GM23338 (cell line): ENCODE measurements around the gene VPREB3. TPM values are rescaled to one million over a fixed set of nuclear protein-coding genes. Genes with fewer than 3 reads are reported as not detected.

Experiments used
- ATAC-seq: fragments of 200-7000 bp; cut with Tn5 transposase; 3 replicates; pipeline ENCODE4 v1.9.1; 2020
- DNase-seq: peaks from one replicate; pipeline ENCODE4 v3.0.0-alpha.2; 2015; ENCODE audit warnings: low spot score
- H2AFZ ChIP-seq: fragments of 200-600 bp; sonication (generic); 2 replicates; pipeline ENCODE4 v1.8.0; 2016; ENCODE audit warnings: antibody characterized with exemption, mild to moderate bottlenecking, moderate library complexity
- H3F3A ChIP-seq: fragments of 200-600 bp; sonication (generic); replicated peaks from 2 replicates; pipeline ENCODE4 v1.8.0; 2017; ENCODE audit warnings: antibody characterized with exemption, mixed run types, low read depth
- H3K27ac ChIP-seq: fragments of 200-600 bp; sonication (generic); 2 replicates; pipeline ENCODE4 v1.6.1; 2016; ENCODE audit warnings: low read depth
- H3K27me3 ChIP-seq: fragments of 200-600 bp; sonication (generic); 2 replicates; pipeline ENCODE4 v1.8.0; 2016; ENCODE audit warnings: mild to moderate bottlenecking, mixed run types, moderate library complexity; ENCODE audit not compliant: insufficient read depth
- H3K36me3 ChIP-seq: fragments of 200-600 bp; sonication (generic); 2 replicates; pipeline ENCODE4 v1.8.0; 2016; ENCODE audit warnings: mild to moderate bottlenecking; ENCODE audit not compliant: insufficient read depth
- H3K4me1 ChIP-seq: fragments of 200-600 bp; sonication (generic); 2 replicates; pipeline ENCODE4 v1.8.0; 2016; ENCODE audit warnings: mild to moderate bottlenecking, moderate library complexity; ENCODE audit not compliant: insufficient read depth
- H3K4me2 ChIP-seq: fragments of 200-600 bp; sonication (generic); 2 replicates; pipeline ENCODE4 v1.7.1; 2017; ENCODE audit warnings: mixed run types
- H3K4me3 ChIP-seq: fragments of 200-600 bp; sonication (generic); 2 replicates; pipeline ENCODE4 v1.6.1; 2016; ENCODE audit warnings: mixed run types
- H3K79me2 ChIP-seq: fragments of 200-600 bp; sonication (generic); replicated peaks from 2 replicates; pipeline ENCODE4 v1.8.0; 2017; ENCODE audit warnings: mild to moderate bottlenecking; ENCODE audit not compliant: insufficient read depth
- H3K9me2 ChIP-seq: fragments of 200-600 bp; sonication (generic); 2 replicates; pipeline ENCODE4 v1.8.0; 2017; ENCODE audit not compliant: insufficient read depth
- H4K20me1 ChIP-seq: fragments of 200-600 bp; sonication (generic); replicated peaks from 2 replicates; pipeline ENCODE4 v1.8.0; 2017; ENCODE audit warnings: mild to moderate bottlenecking; ENCODE audit not compliant: insufficient read depth
- H3K27ac Mint-ChIP-seq: 2 replicates; pipeline ENCODE4 v1.8.0; 2020; ENCODE audit warnings: inconsistent platforms, mild to moderate bottlenecking, moderate library complexity, mixed read lengths
- H3K27me3 Mint-ChIP-seq: 3 replicates; pipeline ENCODE4 v1.8.0; 2022; ENCODE audit warnings: low read depth, mild to moderate bottlenecking, moderate library complexity, mixed read lengths, inconsistent platforms; ENCODE audit not compliant: insufficient read depth, poor library complexity
- H3K36me3 Mint-ChIP-seq: 3 replicates; pipeline ENCODE4 v1.8.0; 2021; ENCODE audit warnings: low read depth, mild to moderate bottlenecking, inconsistent platforms, moderate library complexity, mixed read lengths
- H3K4me1 Mint-ChIP-seq: 3 replicates; pipeline ENCODE4 v1.8.0; 2020; ENCODE audit warnings: mild to moderate bottlenecking, inconsistent platforms, mixed read lengths
- H3K4me3 Mint-ChIP-seq: 3 replicates; pipeline ENCODE4 v1.8.0; 2021; ENCODE audit warnings: moderate library complexity, mild to moderate bottlenecking, inconsistent platforms, mixed read lengths
- H3K9me3 Mint-ChIP-seq: 3 replicates; pipeline ENCODE4 v1.8.0; 2020; ENCODE audit warnings: moderate library complexity, mild to moderate bottlenecking, inconsistent platforms, mixed read lengths
- CREB1 ChIP-seq: fragments of 250-450 bp; sonication (Bioruptor Pico); IDR thresholded peaks from 2 replicates; pipeline ENCODE4 v1.5.0; 2020; ENCODE audit warnings: low read depth, mild to moderate bottlenecking, moderate library complexity
- ETS1 ChIP-seq: IDR thresholded peaks from 2 replicates; pipeline ENCODE4 v1.6.1; 2016; ENCODE audit warnings: antibody characterized with exemption
- EZH2phosphoT487 ChIP-seq: fragments of 200-600 bp; sonication (generic); IDR thresholded peaks from one replicate; pipeline ENCODE4 v1.8.1; 2018; ENCODE audit warnings: antibody characterized with exemption; ENCODE audit not compliant: unreplicated experiment
- JUNB ChIP-seq: IDR thresholded peaks from one replicate; pipeline ENCODE4 v1.6.1; 2016; ENCODE audit warnings: antibody characterized with exemption; ENCODE audit not compliant: unreplicated experiment
- NANOG ChIP-seq: IDR thresholded peaks from 2 replicates; pipeline ENCODE4 v1.6.1; 2016; ENCODE audit warnings: antibody characterized with exemption, borderline replicate concordance
- POLR2AphosphoS5 ChIP-seq: IDR thresholded peaks from 2 replicates; pipeline ENCODE4 v1.6.1; 2016; ENCODE audit warnings: antibody characterized with exemption, low read depth
- REST ChIP-seq: IDR thresholded peaks from one replicate; pipeline ENCODE4 v1.6.1; 2018; ENCODE audit warnings: antibody characterized with exemption; ENCODE audit not compliant: unreplicated experiment
- ZNF331 ChIP-seq: fragments of 250-450 bp; sonication (Bioruptor Pico); IDR thresholded peaks from 2 replicates; pipeline ENCODE4 v1.5.0; 2020; ENCODE audit warnings: low read depth, mild to moderate bottlenecking, moderate library complexity
- polyA plus RNA-seq: library from polyadenylated mRNA; unstranded; fragments of >200 nt; fragmentation: Nextera tagmentation; extraction: Ambion mirVana; gene quantifications from 2 replicates; pipeline ENCODE4 v1.2.1, GENCODE V29; 2016
- total RNA-seq: library from RNA; depleted of rRNA; stranded (reverse); fragments of >200 nt; shearing (Covaris generic); gene quantifications from 2 replicates; pipeline ENCODE4 v1.2.3, GENCODE V29; 2014
- TF ChIP-seq, protein P1 (sequence below), 2 experiments: fragments of 200-600 bp in 1 of 2; sonication (generic) in 1 of 2; conservative IDR thresholded peaks; 2 replicates each; pipeline versions ENCODE4 v1.5.1 to v1.6.1; 2016 to 2017; ENCODE audit warnings: antibody characterized with exemption in 2 of 2, low read depth in 2 of 2, mild to moderate bottlenecking in 2 of 2, moderate library complexity in 1 of 2
- TF ChIP-seq, protein P2 (sequence below): fragments of 250-450 bp; sonication (Bioruptor Pico); IDR thresholded peaks from 2 replicates; pipeline ENCODE4 v1.5.0; 2020; ENCODE audit warnings: mild to moderate bottlenecking, moderate library complexity

The VPREB3 gene
- total and polyA plus RNA-seq, 2 experiments from 2014 or later, result 1.1 TPM; not detected in 1

DNA sequence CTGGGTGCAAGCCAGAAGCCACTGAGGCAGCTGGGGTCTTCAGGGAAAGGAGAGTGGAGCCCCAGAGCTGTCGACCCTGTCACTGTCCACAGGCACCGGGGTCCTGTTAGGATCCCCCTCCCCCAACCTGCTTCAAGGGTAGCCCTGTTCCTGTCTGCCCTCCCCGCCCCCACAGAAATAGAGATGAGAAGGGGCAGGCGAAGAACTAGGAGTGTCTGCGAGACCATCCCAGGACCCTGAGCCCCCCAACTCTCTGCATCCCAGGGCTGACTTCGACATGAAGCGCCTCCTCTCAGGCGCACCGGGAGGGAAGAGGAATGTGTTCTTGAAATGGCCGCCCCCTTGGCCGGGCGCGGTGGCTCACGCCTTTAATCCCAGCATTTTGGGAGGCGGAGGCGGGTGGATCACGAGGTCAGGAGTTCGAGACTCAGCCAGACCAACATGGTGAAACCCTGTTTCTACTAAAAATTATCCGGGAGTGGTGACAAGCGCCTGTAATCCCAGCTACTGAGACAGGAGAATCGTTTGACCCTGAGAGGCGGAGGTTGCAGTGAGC, 2.7 kb downstream of the VPREB3 start:
- Histone ChIP-seq H2AFZ (peak overlapping the region; percentile 91), H3K4me2 (peak overlapping the region; percentile 83), H3F3A (0 out of 2 replicates have a peak, but pooled peaks cover 5% of the 10 kb centered on the region), H3K27me3 (no peaks in the 10 kb centered on the region), H3K27ac (peak overlapping the region; percentile 90), H3K9me2 (no peaks in the 10 kb centered on the region), H3K36me3 (no peaks in the 10 kb centered on the region), H3K4me3 (peak overlapping the region; percentile 91), H4K20me1 (no peaks in the 10 kb centered on the region), H3K79me2 (no peaks in the 10 kb centered on the region; the same call in 1 of the 2 replicates), H3K4me1 (peaks cover 11% of the 10 kb centered on the region)
- Mint-ChIP-seq H3K9me3 (no peaks in the 10 kb centered on the region), H3K27ac (peak overlapping the region; percentile 84), H3K4me3 (peak overlapping the region; percentile 82), H3K4me1 (peaks cover 28% of the 10 kb centered on the region), H3K27me3 (peaks cover 15% of the 10 kb centered on the region), H3K36me3 (no peaks in the 10 kb centered on the region; the same call in 2 of the 3 replicates)
- peak; percentile 32 for ATAC-seq
- DNase-seq, result peak; percentile 69
- TF ChIP-seq NANOG (no peak), JUNB (no peak), ETS1 (no peak), ZNF331 (CRISPR knock-in tag) (no peak), REST (no peak), POLR2AphosphoS5 (no peak), EZH2phosphoT487 (no peak), CREB1 (no peak)
- TF ChIP-seq, protein P1, sequence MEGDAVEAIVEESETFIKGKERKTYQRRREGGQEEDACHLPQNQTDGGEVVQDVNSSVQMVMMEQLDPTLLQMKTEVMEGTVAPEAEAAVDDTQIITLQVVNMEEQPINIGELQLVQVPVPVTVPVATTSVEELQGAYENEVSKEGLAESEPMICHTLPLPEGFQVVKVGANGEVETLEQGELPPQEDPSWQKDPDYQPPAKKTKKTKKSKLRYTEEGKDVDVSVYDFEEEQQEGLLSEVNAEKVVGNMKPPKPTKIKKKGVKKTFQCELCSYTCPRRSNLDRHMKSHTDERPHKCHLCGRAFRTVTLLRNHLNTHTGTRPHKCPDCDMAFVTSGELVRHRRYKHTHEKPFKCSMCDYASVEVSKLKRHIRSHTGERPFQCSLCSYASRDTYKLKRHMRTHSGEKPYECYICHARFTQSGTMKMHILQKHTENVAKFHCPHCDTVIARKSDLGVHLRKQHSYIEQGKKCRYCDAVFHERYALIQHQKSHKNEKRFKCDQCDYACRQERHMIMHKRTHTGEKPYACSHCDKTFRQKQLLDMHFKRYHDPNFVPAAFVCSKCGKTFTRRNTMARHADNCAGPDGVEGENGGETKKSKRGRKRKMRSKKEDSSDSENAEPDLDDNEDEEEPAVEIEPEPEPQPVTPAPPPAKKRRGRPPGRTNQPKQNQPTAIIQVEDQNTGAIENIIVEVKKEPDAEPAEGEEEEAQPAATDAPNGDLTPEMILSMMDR (conservative IDR thresholded peaks at IDR 0.05; ENCODE audit: low read depth in 2 of 2), result no peak
- TF ChIP-seq, protein P2, sequence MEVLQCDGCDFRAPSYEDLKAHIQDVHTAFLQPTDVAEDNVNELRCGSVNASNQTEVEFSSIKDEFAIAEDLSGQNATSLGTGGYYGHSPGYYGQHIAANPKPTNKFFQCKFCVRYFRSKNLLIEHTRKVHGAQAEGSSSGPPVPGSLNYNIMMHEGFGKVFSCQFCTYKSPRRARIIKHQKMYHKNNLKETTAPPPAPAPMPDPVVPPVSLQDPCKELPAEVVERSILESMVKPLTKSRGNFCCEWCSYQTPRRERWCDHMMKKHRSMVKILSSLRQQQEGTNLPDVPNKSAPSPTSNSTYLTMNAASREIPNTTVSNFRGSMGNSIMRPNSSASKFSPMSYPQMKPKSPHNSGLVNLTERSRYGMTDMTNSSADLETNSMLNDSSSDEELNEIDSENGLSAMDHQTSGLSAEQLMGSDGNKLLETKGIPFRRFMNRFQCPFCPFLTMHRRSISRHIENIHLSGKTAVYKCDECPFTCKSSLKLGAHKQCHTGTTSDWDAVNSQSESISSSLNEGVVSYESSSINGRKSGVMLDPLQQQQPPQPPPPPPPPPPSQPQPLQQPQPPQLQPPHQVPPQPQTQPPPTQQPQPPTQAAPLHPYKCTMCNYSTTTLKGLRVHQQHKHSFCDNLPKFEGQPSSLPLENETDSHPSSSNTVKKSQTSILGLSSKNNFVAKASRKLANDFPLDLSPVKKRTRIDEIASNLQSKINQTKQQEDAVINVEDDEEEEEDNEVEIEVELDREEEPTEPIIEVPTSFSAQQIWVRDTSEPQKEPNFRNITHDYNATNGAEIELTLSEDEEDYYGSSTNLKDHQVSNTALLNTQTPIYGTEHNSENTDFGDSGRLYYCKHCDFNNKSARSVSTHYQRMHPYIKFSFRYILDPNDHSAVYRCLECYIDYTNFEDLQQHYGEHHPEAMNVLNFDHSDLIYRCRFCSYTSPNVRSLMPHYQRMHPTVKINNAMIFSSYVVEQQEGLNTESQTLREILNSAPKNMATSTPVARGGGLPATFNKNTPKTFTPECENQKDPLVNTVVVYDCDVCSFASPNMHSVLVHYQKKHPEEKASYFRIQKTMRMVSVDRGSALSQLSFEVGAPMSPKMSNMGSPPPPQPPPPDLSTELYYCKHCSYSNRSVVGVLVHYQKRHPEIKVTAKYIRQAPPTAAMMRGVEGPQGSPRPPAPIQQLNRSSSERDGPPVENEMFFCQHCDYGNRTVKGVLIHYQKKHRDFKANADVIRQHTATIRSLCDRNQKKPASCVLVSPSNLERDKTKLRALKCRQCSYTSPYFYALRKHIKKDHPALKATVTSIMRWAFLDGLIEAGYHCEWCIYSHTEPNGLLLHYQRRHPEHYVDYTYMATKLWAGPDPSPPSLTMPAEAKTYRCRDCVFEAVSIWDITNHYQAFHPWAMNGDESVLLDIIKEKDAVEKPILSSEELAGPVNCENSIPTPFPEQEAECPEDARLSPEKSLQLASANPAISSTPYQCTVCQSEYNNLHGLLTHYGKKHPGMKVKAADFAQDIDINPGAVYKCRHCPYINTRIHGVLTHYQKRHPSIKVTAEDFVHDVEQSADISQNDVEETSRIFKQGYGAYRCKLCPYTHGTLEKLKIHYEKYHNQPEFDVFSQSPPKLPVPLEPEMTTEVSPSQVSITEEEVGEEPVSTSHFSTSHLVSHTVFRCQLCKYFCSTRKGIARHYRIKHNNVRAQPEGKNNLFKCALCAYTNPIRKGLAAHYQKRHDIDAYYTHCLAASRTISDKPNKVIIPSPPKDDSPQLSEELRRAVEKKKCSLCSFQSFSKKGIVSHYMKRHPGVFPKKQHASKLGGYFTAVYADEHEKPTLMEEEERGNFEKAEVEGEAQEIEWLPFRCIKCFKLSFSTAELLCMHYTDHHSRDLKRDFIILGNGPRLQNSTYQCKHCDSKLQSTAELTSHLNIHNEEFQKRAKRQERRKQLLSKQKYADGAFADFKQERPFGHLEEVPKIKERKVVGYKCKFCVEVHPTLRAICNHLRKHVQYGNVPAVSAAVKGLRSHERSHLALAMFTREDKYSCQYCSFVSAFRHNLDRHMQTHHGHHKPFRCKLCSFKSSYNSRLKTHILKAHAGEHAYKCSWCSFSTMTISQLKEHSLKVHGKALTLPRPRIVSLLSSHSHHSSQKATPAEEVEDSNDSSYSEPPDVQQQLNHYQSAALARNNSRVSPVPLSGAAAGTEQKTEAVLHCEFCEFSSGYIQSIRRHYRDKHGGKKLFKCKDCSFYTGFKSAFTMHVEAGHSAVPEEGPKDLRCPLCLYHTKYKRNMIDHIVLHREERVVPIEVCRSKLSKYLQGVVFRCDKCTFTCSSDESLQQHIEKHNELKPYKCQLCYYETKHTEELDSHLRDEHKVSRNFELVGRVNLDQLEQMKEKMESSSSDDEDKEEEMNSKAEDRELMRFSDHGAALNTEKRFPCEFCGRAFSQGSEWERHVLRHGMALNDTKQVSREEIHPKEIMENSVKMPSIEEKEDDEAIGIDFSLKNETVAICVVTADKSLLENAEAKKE (CRISPR knock-in tag), result no peak
